GM12878 (cell line): ENCODE results near the gene CORO1C.

Experiments
- CEBPB ChIP-seq, 2 experiments: fragments of 150-350 bp in 1 of 2; IDR thresholded peaks; 2 replicates each; pipeline ENCODE4 v1.6.1; 2012 to 2014; ENCODE audit warnings: low read depth in 2 of 2, low read length in 2 of 2, borderline replicate concordance in 1 of 2, inconsistent platforms in 1 of 2
- EGR1 ChIP-seq, 2 experiments: IDR thresholded peaks; 1 replicate in 1 of 2; 2 replicates in 1 of 2; pipeline ENCODE4 v1.6.1; 2011 to 2012; ENCODE audit warnings: low read depth in 2 of 2, low read length in 2 of 2, borderline replicate concordance in 1 of 2, mild to moderate bottlenecking in 1 of 2, moderate library complexity in 1 of 2
- HCFC1 ChIP-seq: fragments of 150-350 bp; IDR thresholded peaks from 2 replicates; pipeline ENCODE4 v1.6.1; 2014; ENCODE audit warnings: low read length
- RB1 ChIP-seq: fragments of 450-650 bp; formaldehyde crosslinking; IDR thresholded peaks from 2 replicates; pipeline ENCODE4 v1.6.1; 2017; ENCODE audit warnings: mild to moderate bottlenecking, borderline replicate concordance
- SMARCA5 ChIP-seq: fragments of 450-650 bp; IDR thresholded peaks from 2 replicates; pipeline ENCODE4 v1.6.1; 2017; ENCODE audit warnings: mild to moderate bottlenecking
- TF ChIP-seq, protein P1 (sequence below), 3 experiments: IDR thresholded peaks in 2 of 3; conservative IDR thresholded peaks in 1 of 3; 2 replicates each; pipeline ENCODE4 v1.5.1; 2011; ENCODE audit warnings: low read depth in 3 of 3, low read length in 3 of 3, mild to moderate bottlenecking in 3 of 3, control low read depth in 2 of 3, moderate library complexity in 2 of 3, inconsistent platforms in 1 of 3, mixed read lengths in 1 of 3; ENCODE audit not compliant: control insufficient read depth in 2 of 3, insufficient read depth in 1 of 3; ENCODE audit errors: extremely low read depth in 1 of 3
- TF ChIP-seq, protein P2 (sequence below): fragments of 450-650 bp; IDR thresholded peaks from 2 replicates; pipeline ENCODE4 v1.6.1; 2018; ENCODE audit warnings: mild to moderate bottlenecking, low read depth, moderate library complexity; ENCODE audit not compliant: partially characterized antibody

DNA sequence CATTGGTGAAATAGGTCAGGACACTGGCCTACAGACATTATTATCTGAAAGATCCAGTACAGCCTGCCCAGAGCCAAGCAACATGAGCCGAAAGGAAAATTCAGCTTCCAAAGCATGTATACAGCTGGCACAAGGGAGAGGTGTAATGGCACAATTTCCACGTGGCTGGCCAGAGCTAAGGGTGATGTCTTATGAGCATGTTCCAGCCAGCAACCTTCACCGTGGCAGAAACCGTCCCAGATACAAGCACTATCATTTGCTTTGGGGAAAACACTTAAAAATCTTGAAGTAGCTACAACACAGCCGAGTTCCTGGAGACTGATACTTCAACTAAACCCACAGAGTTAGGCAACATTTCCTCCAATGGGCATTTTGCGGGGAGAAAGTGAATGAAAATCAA, 44.5 kb downstream of the CORO1C start:
- TF ChIP-seq, protein P1, sequence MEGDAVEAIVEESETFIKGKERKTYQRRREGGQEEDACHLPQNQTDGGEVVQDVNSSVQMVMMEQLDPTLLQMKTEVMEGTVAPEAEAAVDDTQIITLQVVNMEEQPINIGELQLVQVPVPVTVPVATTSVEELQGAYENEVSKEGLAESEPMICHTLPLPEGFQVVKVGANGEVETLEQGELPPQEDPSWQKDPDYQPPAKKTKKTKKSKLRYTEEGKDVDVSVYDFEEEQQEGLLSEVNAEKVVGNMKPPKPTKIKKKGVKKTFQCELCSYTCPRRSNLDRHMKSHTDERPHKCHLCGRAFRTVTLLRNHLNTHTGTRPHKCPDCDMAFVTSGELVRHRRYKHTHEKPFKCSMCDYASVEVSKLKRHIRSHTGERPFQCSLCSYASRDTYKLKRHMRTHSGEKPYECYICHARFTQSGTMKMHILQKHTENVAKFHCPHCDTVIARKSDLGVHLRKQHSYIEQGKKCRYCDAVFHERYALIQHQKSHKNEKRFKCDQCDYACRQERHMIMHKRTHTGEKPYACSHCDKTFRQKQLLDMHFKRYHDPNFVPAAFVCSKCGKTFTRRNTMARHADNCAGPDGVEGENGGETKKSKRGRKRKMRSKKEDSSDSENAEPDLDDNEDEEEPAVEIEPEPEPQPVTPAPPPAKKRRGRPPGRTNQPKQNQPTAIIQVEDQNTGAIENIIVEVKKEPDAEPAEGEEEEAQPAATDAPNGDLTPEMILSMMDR (IDR thresholded peaks at IDR 0.05 in 2 of 3, conservative IDR thresholded peaks at IDR 0.05 in 1 of 3; ENCODE audit: control insufficient read depth in 2 of 3, extremely low read depth in 1 of 3, insufficient read depth in 1 of 3, low read depth in 3 of 3, low read length in 3 of 3): no peak
- TF ChIP-seq SMARCA5: no peak
- TF ChIP-seq, protein P2, sequence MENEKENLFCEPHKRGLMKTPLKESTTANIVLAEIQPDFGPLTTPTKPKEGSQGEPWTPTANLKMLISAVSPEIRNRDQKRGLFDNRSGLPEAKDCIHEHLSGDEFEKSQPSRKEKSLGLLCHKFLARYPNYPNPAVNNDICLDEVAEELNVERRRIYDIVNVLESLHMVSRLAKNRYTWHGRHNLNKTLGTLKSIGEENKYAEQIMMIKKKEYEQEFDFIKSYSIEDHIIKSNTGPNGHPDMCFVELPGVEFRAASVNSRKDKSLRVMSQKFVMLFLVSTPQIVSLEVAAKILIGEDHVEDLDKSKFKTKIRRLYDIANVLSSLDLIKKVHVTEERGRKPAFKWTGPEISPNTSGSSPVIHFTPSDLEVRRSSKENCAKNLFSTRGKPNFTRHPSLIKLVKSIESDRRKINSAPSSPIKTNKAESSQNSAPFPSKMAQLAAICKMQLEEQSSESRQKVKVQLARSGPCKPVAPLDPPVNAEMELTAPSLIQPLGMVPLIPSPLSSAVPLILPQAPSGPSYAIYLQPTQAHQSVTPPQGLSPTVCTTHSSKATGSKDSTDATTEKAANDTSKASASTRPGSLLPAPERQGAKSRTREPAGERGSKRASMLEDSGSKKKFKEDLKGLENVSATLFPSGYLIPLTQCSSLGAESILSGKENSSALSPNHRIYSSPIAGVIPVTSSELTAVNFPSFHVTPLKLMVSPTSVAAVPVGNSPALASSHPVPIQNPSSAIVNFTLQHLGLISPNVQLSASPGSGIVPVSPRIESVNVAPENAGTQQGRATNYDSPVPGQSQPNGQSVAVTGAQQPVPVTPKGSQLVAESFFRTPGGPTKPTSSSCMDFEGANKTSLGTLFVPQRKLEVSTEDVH: no peak
- no peak for TF ChIP-seq HCFC1
- TF ChIP-seq EGR1 (IDR thresholded peaks at IDR 0.05; ENCODE audit: borderline replicate concordance in 1 of 2, low read depth in 2 of 2, low read length in 2 of 2): no peak
- TF ChIP-seq RB1: no peak
- no peak for TF ChIP-seq CEBPB (IDR thresholded peaks at IDR 0.05; ENCODE audit: borderline replicate concordance in 1 of 2, low read depth in 2 of 2, low read length in 2 of 2)
